Measurements from ENCODE around the gene DRP2. TPM values are rescaled to one million over a fixed set of nuclear protein-coding genes. Genes with fewer than 3 reads are reported as not detected.

The DRP2 gene
- total RNA-seq, 3 donors from 2014 or later (not counting 1 experiment from before 2014, with no cell fraction given), result 0.07 TPM; not detected in 2

- no peak for DNase-seq
- H3K9me3 Mint-ChIP-seq, result no peaks in the 10 kb centered on the region
- no peak overlapping the region for H3K27ac ChIP-seq (ENCODE audit: low read length)
- H3K4me3 Mint-ChIP-seq, result no peak overlapping the region
- H3K27me3 ChIP-seq (ENCODE audit: control insufficient read depth, insufficient read depth, low read length), result no peaks in the 10 kb centered on the region
- H3K27me3 Mint-ChIP-seq (ENCODE audit: low read depth in 2 of 2), result no peaks in the 10 kb centered on the region
- no peaks in the 10 kb centered on the region for H3K36me3 Mint-ChIP-seq
- intact Hi-C loops (cut with micrococcal nuclease), result no loop called here
- ATAC-seq, result no peak
- H3K4me1 Mint-ChIP-seq, result no peaks in the 10 kb centered on the region
- H3K9me3 ChIP-seq (ENCODE audit: control insufficient read depth, insufficient read depth, low read length), result no peaks in the 10 kb centered on the region
- H3K4me1 ChIP-seq (ENCODE audit: control insufficient read depth, insufficient read depth, low read length), result no peaks in the 10 kb centered on the region
- H3K36me3 ChIP-seq (ENCODE audit: control insufficient read depth, insufficient read depth, low read length), result no peaks in the 10 kb centered on the region
- no peak overlapping the region for H3K4me3 ChIP-seq (ENCODE audit: low read length)
- WGBS (ENCODE audit: insufficient coverage), result 71% methylated on average over 2 of the region's 2 CpGs
- no peak overlapping the region for H3K27ac Mint-ChIP-seq
- TF ChIP-seq, protein P1, sequence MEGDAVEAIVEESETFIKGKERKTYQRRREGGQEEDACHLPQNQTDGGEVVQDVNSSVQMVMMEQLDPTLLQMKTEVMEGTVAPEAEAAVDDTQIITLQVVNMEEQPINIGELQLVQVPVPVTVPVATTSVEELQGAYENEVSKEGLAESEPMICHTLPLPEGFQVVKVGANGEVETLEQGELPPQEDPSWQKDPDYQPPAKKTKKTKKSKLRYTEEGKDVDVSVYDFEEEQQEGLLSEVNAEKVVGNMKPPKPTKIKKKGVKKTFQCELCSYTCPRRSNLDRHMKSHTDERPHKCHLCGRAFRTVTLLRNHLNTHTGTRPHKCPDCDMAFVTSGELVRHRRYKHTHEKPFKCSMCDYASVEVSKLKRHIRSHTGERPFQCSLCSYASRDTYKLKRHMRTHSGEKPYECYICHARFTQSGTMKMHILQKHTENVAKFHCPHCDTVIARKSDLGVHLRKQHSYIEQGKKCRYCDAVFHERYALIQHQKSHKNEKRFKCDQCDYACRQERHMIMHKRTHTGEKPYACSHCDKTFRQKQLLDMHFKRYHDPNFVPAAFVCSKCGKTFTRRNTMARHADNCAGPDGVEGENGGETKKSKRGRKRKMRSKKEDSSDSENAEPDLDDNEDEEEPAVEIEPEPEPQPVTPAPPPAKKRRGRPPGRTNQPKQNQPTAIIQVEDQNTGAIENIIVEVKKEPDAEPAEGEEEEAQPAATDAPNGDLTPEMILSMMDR (IDR thresholded peaks at IDR 0.05), result no peak
These were observed 15.7 kb upstream of the DRP2 start for GRCh38 chrX:101203761-101204351.

DNA sequence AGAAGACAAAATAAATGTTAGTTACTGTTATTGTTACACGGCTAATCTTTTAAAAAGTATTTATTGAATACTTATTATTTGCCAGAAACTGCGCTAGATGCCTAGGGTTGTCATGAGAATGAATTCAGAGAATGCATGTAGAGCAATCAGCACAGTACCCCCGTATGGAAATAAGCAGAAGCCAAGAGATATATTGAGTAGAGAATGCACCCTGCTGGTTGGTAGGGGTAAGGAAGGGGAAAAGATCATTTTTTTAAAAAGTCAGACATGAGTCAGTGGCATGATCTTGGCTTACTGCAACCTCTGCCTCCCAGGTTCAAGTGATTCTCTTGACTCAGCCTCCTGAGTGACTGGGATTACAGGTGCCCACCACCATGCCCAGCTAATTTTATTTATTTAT is 13.1 kb upstream of the DRP2 start:
- H3K36me3 ChIP-seq (ENCODE audit: control insufficient read depth, insufficient read depth, low read length), result no peaks in the 10 kb centered on the region
- WGBS (ENCODE audit: insufficient coverage), result 38% methylated on average over 2 of the region's 3 CpGs
- Mint-ChIP-seq H3K4me1 (no peaks in the 10 kb centered on the region), H3K9me3 (no peaks in the 10 kb centered on the region), H3K27ac (no peak overlapping the region), H3K27me3 (ENCODE audit: low read depth in 2 of 2) (no peaks in the 10 kb centered on the region), H3K36me3 (no peaks in the 10 kb centered on the region), H3K4me3 (no peak overlapping the region)
- no peak overlapping the region for H3K4me3 ChIP-seq (ENCODE audit: low read length)
- no peaks in the 10 kb centered on the region for H3K4me1 ChIP-seq (ENCODE audit: control insufficient read depth, insufficient read depth, low read length)
- no peaks in the 10 kb centered on the region for H3K9me3 ChIP-seq (ENCODE audit: control insufficient read depth, insufficient read depth, low read length)
- no peak overlapping the region for H3K27ac ChIP-seq (ENCODE audit: low read length)
- H3K27me3 ChIP-seq (ENCODE audit: control insufficient read depth, insufficient read depth, low read length), result no peaks in the 10 kb centered on the region
- TF ChIP-seq, protein P1 (IDR thresholded peaks at IDR 0.05), result no peak
- DNase-seq, result peak in 1 of 2 donors; percentile 40
- intact Hi-C loops (cut with micrococcal nuclease), result no loop called here
- ATAC-seq, result peak in 1 of 3 donors; percentile 32

GRCh38 chrX:101208152-101208905 is 11.3 kb upstream of the DRP2 start:
- WGBS (ENCODE audit: insufficient coverage), result 60% methylated on average over 4 of the region's 4 CpGs
- H3K4me3 Mint-ChIP-seq, result no peak overlapping the region
- DNase-seq (no peak), ATAC-seq (no peak)
- H3K36me3 Mint-ChIP-seq, result no peaks in the 10 kb centered on the region
- H3K27me3 Mint-ChIP-seq (ENCODE audit: low read depth in 2 of 2), result no peaks in the 10 kb centered on the region
- H3K4me1 ChIP-seq (ENCODE audit: control insufficient read depth, insufficient read depth, low read length), result no peaks in the 10 kb centered on the region
- TF ChIP-seq, protein P1 (IDR thresholded peaks at IDR 0.05), result no peak
- intact Hi-C loops (cut with micrococcal nuclease), result no loop called here
- H3K9me3 Mint-ChIP-seq, result no peaks in the 10 kb centered on the region
- H3K4me1 Mint-ChIP-seq, result no peaks in the 10 kb centered on the region
- no peaks in the 10 kb centered on the region for H3K9me3 ChIP-seq (ENCODE audit: control insufficient read depth, insufficient read depth, low read length)
- no peak overlapping the region for H3K4me3 ChIP-seq (ENCODE audit: low read length)
- H3K27me3 ChIP-seq (ENCODE audit: control insufficient read depth, insufficient read depth, low read length), result no peaks in the 10 kb centered on the region
- no peak overlapping the region for H3K27ac Mint-ChIP-seq
- H3K27ac ChIP-seq (ENCODE audit: low read length), result no peak overlapping the region
- no peaks in the 10 kb centered on the region for H3K36me3 ChIP-seq (ENCODE audit: control insufficient read depth, insufficient read depth, low read length)
